GM18505 (cell line): ENCODE results near the gene EGFL7.

Experiments
- ATAC-seq: cut with Tn5 transposase; IDR thresholded peaks from one replicate; pipeline ENCODE4 v1.9.1; 2021; ENCODE audit not compliant: unreplicated experiment
- POLR2A ChIP-seq: IDR thresholded peaks from 4 replicates; pipeline ENCODE4 v1.6.1; 2011; ENCODE audit warnings: borderline replicate concordance; ENCODE audit not compliant: insufficient read depth, insufficient read length; ENCODE audit errors: extremely low read depth

Gene EGFL7

DNA sequence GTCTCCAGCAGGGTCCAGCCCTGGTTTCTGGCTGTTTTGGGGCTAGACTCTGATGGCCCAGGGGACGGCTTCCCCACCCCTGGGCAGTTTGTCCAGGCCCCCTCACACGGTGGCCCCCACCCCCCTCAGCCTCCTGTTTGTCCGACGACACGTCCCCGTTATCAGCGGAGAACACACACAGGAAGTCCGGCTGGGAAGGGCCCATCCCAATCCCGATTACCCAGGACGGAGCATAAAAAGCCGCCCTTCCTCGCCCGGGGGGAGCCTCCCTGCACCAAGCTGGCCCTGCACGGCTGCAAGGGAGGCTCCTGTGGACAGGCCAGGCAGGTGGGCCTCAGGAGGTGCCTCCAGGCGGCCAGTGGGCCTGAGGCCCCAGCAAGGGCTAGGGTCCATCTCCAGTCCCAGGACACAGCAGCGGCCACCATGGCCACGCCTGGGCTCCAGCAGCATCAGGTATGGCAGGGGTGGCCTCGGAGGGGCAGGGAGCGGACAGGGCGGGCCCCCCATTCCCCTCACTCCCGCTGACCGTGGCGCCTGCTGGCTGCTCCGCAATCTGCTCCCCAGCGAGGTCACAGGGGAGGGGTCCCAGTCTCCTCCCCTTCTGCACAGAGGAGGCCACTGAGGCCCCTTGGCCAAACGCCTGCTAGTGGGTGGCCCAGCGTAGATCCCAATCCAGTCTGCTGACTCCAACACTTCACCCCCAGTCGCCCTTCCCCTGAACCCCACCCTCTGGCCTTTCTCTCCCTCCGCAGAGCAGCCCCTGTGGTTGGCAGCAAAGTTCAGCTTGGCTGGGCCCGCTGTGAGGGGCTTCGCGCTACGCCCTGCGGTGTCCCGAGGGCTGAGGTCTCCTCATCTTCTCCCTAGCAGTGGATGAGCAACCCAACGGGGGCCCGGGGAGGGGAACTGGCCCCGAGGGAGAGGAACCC is at the start of gene EGFL7:
Gene EGFL7 (plus strand): TSS at position 261 of the 926 bp plus-strand sequence. CDS start 5,367 bp downstream, outside the sequence.
- no peak for ATAC-seq
- TF ChIP-seq POLR2A, result no peak

DNA sequence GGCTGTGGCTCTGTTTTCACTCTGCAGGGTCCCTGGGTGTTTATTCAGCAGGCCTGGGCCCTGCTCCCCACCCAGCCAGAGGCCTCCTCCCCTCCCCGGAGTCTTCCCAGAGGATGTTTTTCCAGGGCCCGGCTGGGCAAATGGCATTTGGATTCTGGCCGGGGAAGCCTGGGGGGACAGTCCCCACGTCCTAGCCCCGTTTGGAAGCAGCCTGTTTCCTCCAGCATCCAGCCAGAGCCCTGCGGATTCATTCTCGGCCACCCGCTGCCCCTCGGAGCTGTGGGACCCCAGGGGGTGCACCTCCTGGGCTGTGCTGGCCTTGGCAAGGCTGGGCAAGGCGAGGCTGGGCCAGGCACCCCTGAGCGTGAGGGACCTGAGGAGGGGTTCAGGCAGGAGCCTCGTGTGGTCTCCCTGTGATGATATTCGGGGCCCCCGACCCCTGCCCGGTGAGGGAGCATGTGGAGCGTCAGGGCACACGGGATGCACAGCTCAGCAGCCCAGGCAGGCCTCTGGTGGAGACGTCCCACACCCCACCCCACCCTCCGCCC is 48.8 kb upstream of the EGFL7 start:
- no peak for TF ChIP-seq POLR2A
- ATAC-seq, result no peak

DNA sequence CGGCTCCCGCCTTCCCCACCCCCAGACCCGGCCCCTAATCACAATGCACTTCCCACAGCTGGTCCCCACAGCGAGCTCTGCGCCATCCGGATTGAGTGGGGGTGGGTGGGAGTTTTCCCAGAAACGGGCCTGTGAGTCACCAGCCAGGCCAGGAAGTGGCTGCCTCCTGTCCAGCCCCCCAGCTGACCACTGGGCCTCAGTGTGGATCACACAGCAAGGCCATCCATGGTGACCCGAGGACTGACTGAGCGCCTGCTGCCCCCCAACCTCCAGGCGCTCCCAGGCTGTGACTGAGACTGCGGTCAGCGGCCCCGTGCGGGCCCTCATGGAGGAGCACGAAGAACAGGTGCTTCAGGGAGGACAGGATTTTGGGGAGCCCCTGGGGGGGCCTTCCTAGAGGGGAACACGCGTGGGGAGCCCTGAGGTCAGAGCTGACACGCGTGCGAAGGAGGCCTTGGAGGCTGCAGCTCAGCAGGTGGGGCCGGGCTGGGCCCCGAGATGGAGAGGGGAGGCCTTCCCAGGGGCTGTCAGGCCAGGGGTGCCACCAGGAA is 48.3 kb upstream of the EGFL7 start:
- no peak for ATAC-seq

DNA sequence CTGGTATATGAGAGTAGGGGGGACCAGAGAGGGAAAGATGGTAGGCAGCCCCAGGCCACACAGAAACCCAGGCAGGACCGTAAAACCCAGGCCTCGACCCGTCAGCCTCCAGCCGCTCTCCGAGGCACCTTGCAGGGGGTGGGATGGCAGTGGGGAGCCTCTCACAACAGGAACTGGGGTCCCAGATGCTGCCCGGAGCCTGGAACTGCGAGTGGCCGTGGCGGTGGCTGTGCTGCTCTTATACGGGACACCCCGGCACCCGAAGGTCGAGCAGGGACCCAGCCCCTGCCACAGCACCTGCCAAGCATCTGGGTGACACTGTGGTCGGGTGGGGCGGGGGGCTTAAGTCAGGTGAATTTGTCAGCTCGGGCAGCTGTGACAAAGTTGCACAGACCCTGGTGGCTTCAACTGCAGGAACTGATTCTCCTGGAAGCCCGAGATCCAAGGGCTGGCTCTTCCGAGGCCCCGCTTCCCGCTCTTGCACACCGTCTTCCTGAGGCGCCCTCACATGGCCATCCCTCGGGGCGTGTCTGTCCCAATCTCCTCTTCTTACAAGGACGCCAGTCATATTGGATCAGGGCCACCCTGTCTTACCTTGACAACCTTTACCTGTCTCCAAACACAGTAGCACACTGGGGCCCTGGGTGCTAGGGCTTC is 47.6 kb upstream of the EGFL7 start:
- no peak for TF ChIP-seq POLR2A
- ATAC-seq, result no peak

More for the DNA sequence above, 48.3 kb upstream of the EGFL7 start:
- TF ChIP-seq POLR2A, result no peak

DNA sequence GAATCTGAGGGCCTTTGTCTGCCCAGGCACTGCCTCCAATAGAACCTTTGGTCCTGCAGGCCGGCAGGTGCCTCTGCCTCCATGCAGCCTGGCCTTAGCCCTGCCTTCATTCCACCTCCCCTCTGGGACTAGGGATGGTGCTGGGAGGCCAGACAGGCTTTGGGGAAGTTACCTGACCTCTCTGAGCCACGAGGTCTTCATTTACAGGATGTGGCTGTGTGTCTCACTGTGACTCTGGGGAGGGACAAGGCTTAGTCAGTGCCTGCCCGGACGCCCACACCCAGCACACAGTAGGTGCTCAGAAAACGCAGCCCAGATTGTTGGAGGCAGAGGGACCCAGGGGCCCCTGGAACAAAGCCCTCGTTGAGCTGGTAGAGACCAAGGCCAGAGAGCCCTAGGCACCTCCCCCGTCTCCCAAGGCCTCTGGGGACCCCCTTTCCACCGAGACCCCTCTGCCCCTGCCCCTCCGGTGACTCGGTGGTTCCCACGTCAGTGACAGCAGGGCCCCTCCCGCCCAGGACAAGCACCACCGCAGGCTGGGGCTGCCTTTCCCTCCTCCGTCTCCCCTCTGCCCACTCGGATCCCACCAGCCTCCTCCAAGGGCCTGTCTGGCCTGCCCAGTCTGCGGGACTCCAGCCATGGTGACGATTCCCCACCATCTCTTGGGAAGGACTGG is 46.9 kb upstream of the EGFL7 start:
- no peak for ATAC-seq
- no peak for TF ChIP-seq POLR2A

DNA sequence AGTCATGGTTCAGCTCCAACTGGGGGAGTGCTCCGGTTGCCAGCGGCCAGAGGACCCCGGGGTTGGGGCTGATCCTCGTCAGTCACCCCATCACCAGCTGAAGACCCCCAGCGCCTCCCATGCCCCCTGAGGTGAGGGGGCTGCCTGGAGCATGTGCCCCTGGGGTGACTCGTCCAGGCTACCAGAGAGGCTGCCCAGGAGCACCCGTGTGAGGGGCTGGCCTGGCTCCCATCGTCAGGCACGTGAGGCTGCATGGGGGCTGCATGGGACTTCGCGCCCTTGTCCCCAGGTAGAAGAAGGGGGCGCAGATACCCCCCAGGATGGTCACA is 46.4 kb upstream of the EGFL7 start:
- no peak for ATAC-seq
- TF ChIP-seq POLR2A, result no peak

DNA sequence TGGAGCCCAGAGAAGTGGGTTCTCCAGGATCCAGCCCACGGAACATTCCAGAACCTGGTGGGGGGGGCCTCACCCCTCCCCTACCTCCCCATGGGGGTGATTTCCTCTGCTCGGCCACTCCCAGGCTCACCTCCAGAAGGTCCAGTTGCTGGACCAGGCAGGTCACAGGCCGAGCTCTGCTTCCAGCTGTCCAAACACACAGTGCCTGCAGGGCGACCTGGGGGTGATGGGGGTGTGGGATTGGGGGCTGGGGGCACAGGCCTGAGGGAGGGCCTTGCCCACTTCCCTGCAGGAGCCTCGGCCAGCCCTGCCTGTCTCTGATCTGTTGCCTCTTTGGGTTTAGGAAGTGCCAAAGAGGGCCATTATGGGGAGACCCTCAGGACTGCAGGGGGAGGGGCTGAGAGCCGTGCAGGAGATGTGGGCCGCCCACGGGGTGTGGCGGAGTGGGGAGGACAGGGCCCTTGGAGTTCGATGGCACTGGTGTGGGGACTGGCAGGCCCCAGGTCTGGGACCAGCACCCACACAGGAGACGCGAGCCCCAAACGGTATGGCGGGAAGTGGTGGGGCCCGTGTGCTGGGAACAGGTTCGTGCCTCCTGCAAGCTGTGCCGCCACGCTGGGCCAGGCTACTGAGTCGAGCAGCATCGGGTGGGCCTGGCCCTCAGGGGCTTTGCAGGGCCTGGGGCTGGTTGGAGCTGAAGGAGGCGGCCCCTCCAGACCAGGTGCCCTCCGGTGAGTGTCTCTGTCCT is 45.6 kb upstream of the EGFL7 start:
- no peak for TF ChIP-seq POLR2A
- ATAC-seq, result no peak

DNA sequence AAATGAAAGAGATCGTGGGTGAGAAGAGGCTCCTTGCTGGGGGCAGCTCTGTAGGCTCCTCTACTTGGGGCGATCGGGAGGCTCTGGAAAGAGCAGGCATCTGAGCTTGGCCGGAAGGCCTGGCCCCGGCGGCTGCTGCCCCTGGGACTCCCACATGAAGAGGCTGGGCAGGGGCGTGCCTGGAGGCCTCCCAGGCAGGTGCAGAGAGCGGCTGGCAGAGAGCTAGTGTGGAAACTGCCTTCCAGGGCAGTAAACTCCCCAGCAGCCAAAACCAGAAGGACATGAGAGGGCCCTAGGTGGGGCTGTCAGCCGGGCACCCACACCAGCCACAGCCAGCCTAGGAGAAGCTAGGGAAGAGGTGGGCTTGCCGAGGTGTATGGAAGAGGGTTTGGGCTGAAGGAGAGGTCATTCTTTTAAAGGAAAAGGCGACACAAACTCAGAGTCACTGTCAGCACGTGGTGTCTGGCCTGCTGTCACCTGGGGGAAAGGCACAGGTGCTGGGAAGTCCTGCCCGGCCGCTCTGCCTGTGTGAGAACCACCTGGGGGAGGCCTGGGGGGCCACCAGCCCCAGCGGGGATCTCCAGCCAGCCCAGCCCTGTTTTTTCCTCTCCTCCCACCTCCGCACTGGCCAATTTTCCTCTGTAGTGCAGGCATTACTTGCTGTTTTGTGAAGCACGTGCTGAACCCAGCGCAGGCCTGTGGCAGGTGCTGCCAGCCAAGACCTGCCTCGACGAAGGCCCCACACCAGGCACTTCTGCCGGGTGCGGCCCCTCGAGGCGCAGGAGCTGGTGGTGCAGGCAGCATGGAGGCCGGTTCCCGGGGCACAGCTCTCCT is 44.8 kb upstream of the EGFL7 start:
- no peak for ATAC-seq
- no peak for TF ChIP-seq POLR2A

DNA sequence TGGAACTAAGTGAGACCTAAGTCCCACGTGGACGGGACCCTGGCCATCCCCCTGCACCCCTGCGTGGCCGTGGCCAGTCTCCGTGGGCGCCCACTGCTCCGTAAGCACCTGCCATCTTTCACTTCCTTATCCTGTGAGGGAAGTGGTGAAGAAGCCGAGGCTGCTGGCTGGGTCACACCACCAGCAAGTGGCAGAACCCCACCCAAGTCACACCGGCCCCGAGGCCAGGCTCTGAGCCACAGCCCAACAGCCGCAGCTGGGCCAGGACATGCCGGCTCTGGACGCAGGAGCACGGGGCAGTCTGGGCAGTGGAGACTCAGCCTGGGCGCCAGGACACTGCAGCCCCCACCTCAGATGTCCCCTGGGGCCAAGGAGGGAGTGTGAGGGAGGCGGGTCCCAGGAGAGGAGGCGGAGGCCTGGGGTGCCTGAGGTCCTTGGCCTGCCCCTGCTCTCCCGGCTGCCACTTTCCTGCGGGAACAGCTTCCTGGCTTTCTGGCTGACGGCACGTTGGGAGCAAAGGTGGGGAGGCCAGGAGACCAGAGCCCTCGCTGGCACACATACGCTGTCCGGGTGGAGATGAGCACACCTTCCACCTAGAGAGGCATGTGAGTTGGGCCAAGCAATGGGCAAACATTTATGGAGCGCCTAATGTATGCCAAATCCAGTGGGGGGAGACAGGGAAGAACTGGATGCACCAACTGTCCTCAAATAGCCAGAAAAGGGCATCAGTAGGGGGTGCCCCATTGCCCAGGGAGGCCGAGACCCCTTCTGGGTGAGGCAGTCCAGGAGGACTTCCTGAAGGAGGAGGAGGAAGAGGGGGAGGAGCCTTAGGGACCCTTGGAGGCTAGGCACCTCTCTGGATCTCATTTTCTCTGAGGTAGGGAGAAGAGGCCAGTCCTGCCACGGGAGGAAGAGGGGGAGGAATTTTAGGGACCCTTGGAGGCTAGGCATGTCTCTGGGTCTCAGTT is 43.9 kb upstream of the EGFL7 start:
- ATAC-seq, result no peak
- no peak for TF ChIP-seq POLR2A

DNA sequence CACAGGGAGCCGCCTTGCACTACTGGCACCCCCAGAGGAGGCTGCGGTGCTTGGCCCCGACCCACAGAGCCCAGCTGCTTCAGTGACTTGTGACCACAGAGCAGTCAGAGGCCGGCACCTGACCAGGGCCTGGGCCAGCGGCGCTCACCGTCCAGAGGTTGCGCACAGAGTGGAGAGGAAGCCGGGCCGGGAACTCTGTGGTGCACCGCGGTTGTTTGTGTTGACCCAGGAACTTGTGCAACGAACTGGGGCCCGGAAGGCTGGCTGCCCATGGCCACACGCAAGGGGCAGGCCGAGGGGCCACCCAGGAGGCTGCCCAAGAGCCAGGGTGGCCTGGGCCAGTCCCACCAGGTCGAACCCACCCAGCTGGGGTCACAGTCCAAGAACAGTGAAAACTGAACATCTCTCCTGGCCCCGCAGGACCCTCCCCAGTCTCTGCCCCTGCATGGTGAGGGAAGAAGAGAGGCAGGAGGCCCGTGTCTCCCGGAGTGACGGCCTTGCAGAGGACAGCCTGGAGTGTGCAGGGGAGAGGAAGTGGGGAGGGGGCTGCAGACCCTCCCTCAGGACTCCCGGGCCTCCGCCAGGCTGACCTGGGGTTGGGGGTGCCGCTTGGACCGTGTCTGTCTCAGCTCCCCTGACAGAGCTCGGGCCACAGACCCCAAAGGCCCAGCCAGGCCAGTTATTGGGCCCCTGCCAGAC is 42.8 kb upstream of the EGFL7 start:
- TF ChIP-seq POLR2A, result no peak
- no peak for ATAC-seq
